ENCODE data around the gene TMEM101. TPM values are rescaled to one million over a fixed set of nuclear protein-coding genes. Genes with fewer than 3 reads are reported as not detected.

TMEM101 gene
- total RNA-seq, 6 experiments from 2014 or later = 6.7 to 23.6 (median 10.9) TPM

- 19% methylated on average over 3 of the region's 5 CpGs for WGBS (ENCODE audit: insufficient coverage, low coverage, low lambda C conversion rate, missing lambda C conversion rate)
- Histone ChIP-seq H3K27ac (no peak overlapping the region), H3K4me1 (peaks cover 0 to 12% (median 0%) of the 10 kb centered on the region in 4 donors), H3K4me3 (peak overlapping the region in 2 of 3 donors; percentile 53 to 54), H3K36me3 (no peaks in the 10 kb centered on the region), H3K27me3 (no peaks in the 10 kb centered on the region), H3K9me3 (no peaks in the 10 kb centered on the region)
- TF ChIP-seq CTCF (IDR thresholded peaks at IDR 0.05) (no peak), POLR2A (IDR thresholded peaks at IDR 0.05) (no peak)
- intact Hi-C loops (cut with DNase I) = no loop called here
- ATAC-seq (no peak), DNase-seq (no peak)
Observed at GRCh38 chr17:43983196-43983514, 31.6 kb downstream of the TMEM101 start.

GRCh38 chr17:43982171-43982570 lies 32.6 kb downstream of the TMEM101 start:
- Histone ChIP-seq H3K36me3 (no peaks in the 10 kb centered on the region), H3K27me3 (no peaks in the 10 kb centered on the region), H3K9me3 (no peaks in the 10 kb centered on the region), H3K27ac (no peak overlapping the region), H3K4me3 (no peak overlapping the region), H3K4me1 (peaks cover 0 to 12% (median 0%) of the 10 kb centered on the region in 4 donors)
- 100% methylated on average over 1 of the region's 2 CpGs for WGBS (ENCODE audit: insufficient coverage, low coverage, low lambda C conversion rate, missing lambda C conversion rate)
- no peak for TF ChIP-seq CTCF (IDR thresholded peaks at IDR 0.05)
- intact Hi-C loops (cut with DNase I) = no loop called here
- DNase-seq (no peak), ATAC-seq (no peak)

DNA sequence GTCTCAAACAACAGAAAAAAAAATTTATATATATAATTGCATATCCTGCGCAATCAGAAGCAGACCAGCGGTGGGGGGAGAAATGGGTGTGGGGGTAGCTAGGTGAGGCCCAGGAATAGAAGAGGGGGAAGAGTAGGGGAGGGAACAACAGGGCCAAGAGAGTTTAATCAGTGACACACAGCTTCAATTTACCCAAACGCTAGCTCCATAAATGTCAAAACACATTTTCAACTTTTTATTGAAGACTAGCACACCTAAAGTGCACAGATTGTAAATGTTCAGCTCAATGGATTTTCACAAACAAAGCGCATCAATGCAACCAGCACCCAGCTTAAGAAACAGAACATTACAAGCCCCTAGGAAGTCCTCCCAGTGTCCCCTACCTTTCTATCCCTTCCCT lies 35.1 kb downstream of the TMEM101 start:
- Histone ChIP-seq H3K36me3 (no peaks in the 10 kb centered on the region), H3K9me3 (no peaks in the 10 kb centered on the region), H3K27me3 (no peaks in the 10 kb centered on the region), H3K27ac (no peak overlapping the region), H3K4me1 (peaks cover 0 to 12% (median 0%) of the 10 kb centered on the region in 4 donors), H3K4me3 (no peak overlapping the region)
- DNase-seq (no peak), ATAC-seq (no peak)
- WGBS (ENCODE audit: insufficient coverage, low coverage, low lambda C conversion rate, missing lambda C conversion rate) = 90% methylated on average over 4 of the region's 4 CpGs
- TF ChIP-seq POLR2A (IDR thresholded peaks at IDR 0.05) (no peak), CTCF (IDR thresholded peaks at IDR 0.05) (no peak)
- intact Hi-C loops (cut with DNase I) = no loop called here

DNA sequence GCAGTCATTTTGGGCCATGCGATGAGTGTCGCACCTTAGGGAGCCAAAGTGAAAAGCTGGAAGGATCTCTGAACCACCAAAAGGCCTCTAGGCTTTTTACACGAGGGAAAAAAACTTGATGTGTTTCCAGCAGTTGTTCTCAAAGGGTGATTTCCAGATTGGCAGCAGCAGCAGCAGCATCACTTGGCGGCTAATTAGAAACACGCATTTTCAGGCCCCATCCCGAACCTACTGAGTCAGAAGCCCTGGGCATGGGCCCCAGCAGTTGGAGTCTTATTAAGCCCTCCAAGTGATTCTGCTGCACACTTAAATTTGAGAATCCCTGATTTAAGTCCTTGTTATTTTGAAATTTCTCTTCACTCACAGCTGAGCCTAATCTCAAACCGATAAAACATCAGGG lies 35.8 kb downstream of the TMEM101 start:
- intact Hi-C loops (cut with DNase I) = no loop called here
- H3K27ac ChIP-seq = no peak overlapping the region

More for the DNA sequence above, 35.8 kb downstream of the TMEM101 start:
- no peaks in the 10 kb centered on the region for H3K9me3 ChIP-seq
- no peaks in the 10 kb centered on the region for H3K27me3 ChIP-seq
- no peaks in the 10 kb centered on the region for H3K36me3 ChIP-seq
- H3K4me1 ChIP-seq = peaks cover 0 to 7% (median 0%) of the 10 kb centered on the region in 4 donors
- WGBS (ENCODE audit: insufficient coverage, low coverage, low lambda C conversion rate, missing lambda C conversion rate) = 81% methylated on average over 7 of the region's 7 CpGs
- TF ChIP-seq CTCF (IDR thresholded peaks at IDR 0.05) (no peak), POLR2A (IDR thresholded peaks at IDR 0.05) (no peak)
- no peak overlapping the region for H3K4me3 ChIP-seq
- DNase-seq = no peak
- no peak for ATAC-seq
